GM18870 (cell line): ENCODE measurements around the gene NME9.

Experiments
- ATAC-seq: cut with Tn5 transposase; IDR thresholded peaks from one replicate; pipeline ENCODE4 v1.9.1; 2021; ENCODE audit warnings: moderate library complexity; ENCODE audit not compliant: unreplicated experiment

Gene NME9

DNA sequence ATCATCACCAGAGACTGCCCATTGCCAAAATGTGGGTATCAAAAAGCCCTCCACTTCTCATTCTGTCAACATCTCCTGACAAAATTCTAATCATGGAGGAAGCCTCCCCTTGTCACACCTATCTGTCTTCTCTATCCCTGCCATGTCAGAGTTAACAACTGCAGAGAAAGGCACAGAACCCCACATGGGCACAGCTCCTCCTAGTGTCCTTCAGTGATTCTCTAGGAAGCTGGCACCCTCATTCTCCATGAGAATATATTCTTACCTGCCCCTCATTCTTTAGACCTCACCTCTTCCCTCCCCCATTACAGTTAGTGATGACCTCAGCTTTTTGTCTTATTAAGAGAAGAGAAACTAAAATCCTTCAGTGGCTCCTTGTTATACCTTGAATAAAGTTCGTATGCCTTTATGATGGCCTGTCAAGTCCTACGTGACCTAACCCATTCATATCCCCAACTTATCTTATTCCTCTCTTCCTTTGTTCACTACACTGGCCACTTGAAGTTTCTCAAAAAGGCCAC, 44.6 kb downstream of the NME9 start:
- no peak for ATAC-seq

DNA sequence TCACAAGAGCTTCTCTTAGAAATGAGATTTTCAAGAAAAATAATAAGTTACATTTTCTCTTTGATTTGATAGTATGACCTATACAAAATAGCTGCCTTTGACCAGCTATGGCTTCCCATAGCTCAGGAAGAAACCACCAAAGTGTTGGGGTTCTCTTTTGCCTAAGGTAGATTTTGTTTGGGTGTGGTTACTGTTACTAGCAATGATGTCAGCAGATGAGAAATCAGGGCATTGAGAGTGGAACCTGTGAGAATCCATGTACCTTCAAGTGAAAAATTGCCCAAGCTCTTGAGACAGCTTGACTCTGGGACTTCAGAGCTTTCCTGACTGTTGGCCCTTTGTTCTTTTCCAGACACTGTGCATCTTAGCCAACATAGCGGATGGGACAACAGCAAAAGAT, 45.6 kb downstream of the NME9 start:
- ATAC-seq, result no peak

GRCh38 chr3:138282836-138283235, 46.8 kb downstream of the NME9 start:
- no peak for ATAC-seq

DNA sequence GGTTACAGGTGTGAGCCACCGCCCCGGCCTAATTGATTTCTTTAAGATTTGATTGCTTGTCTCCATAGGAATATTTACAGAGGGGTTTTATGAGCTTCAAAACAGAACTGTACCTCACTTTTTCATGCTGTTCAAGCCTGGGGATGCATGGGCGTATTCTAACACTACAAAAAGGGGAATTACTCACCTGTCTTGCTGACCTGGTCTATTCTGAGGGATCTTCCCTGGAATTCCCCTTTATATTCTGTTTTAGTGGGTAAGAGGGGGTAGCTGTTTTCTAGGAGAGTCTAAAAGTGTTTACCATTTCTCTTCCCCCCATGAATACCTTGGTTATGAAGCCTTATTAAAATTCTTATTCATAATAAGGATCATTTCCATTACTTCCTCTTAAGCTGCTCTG, 48.1 kb downstream of the NME9 start:
- no peak for ATAC-seq

DNA sequence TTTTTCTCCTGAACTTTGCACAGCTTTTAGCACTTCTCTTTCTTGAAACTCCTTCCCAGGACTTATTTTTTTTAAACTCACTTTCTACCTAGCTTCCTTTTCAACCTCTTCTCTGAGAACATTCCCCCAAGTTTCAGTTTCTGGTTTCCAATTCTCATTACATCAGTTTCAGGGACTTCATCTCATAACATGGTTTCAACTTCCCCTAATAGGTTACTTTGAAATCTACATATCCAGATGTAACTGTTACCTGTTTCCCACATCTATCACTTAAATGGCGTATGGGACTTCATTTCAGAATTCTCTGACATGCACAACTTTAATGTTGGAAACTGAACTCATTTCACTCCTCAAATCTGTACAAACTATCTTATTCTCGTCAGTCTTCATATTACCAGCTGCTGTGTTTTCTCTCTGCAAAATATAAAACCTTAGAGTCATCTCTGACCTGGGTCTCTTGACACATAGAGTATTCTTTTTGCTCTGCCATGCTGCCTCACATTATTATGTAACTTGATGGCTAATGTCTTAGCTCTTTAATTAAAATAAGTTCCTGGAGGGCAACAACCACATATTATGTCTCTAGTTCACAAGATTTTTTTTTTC, 58.4 kb downstream of the NME9 start:
- ATAC-seq, result peak; percentile 85

DNA sequence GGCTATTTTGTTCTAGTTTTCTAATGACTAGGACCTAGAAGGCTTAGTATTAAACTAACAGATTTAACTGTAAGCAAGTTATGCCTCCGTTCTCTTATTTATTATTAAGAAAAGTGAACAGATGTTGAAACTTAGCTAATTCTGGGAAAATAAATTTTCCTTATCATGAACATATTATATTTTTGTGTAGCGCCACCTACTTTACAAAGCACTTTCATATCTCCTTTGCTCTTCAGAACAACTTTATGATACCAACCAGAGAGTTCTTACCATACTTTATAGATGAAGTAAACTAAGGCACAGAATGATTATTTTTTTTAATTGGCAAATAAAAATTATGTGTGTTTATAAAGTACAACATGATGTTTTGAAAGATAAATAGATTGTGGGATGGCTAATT, 59.4 kb downstream of the NME9 start:
- ATAC-seq, result no peak

DNA sequence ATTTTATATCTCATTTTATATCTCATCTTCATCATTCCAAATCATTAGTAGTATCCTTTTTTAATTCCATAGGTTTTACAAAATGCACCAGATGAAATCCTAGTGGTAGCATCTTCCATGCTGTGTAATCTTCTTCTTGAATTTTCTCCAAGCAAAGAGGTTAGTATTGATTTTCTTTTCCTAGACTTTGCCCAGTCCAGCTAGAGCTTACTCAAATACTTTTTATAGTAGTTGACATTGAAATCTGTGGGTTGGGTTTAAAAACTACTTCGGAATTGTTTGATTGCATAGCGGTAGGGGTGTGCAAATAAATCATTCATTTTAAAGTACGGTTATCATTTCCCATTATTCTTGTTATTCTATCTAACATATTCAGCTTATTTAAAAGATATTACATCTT, 62.6 kb downstream of the NME9 start:
- no peak for ATAC-seq

DNA sequence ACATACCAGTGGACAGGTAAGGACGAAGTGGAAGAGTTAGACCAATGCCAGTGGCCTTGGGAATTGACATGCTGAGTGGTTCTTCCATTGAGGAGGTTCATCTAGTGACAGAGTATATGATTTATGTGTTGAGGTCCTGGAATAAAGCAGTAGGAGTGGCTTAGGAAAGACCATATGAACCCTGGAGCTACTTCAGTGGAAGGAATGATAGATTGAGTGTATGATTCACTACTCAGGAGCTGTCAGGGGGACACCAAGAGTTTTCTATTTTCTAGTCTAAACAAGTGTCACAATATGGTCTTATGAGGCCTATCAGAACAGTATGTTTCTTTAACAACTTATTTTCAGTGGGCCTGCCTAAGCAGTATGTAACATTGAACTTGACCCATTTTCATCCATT, 63.9 kb downstream of the NME9 start:
- ATAC-seq, result no peak

DNA sequence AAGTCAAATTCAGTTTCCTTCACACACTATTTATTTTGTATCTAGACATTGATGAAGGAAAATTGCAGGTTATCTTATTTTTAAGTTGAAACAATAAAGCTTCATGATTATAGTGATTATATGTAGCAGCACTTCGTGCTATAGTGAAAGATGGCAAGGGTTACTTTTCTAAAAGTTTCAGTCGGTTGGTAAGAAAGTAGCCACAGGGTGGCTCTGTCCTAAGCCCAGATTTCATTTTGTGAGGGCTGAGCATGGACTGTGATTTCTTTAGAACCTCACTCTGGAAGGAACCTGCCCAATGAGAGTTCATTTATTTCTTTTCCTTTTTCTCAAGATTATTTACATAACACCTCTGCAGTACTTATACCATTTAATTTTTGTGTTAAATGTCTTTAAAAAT, 66.5 kb downstream of the NME9 start:
- no peak for ATAC-seq

DNA sequence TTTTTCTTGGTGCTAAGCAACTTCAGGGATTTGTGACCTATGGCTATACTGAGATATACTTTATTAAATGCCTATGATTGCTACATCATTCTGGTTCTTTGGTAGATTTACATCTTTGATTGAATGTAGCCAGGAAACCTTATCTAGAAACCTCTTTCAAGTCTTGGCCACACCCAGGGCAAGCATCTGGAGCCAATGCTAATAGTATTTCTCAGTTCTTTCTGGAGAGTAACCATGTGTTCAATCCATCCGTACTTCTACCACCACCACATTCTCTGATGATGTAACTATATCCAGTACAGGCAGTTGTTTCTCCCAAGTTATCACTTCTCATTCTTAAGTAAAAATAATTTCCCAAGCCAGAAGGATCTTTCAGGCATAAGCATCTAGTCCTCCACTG, 69.0 kb downstream of the NME9 start:
- ATAC-seq, result no peak

- ATAC-seq, result no peak
Observed at GRCh38 chr3:138259126-138259525, 70.5 kb downstream of the NME9 start.

- no peak for ATAC-seq
Observed at GRCh38 chr3:138257986-138258385, 71.7 kb downstream of the NME9 start.

- ATAC-seq, result no peak
Observed at GRCh38 chr3:138256022-138256421, 73.6 kb downstream of the NME9 start.

DNA sequence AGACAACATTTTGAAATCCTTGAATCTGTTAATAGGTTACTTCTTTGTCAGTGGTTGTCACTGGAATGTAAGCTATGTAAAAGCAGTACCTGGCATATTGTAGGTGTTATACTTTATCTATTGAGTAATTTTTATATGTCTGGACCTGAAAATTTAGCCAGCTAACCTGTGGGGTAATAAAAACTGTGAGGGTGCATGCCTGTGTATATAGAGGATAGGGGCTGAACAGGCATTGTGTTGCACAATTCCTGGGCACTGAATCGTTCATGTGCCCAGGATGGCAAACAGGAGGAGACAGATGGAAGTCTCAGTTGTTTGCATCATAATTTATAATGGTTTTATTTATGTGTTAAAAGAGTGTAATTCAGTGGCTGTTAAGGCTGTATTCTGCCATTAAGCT, 75.4 kb downstream of the NME9 start:
- no peak for ATAC-seq

GRCh38 chr3:138253609-138254008, 76.0 kb downstream of the NME9 start:
- ATAC-seq, result no peak
